Testis (tissue), 3 donors: ENCODE measurements around the gene STAT3. TPM values are rescaled to one million over a fixed set of nuclear protein-coding genes. Genes with fewer than 3 reads are reported as not detected.

ENCODE experiments used
- DNase-seq: peaks from one replicate; pipeline ENCODE4 v3.0.0-alpha.2; 2019
- H3K27ac ChIP-seq, 2 donors: fragments of 200-600 bp; sonication (generic); one replicate each; pipeline ENCODE4 v1.5.1; 2019
- H3K27me3 ChIP-seq: fragments of 200-600 bp; sonication (generic); one replicate; pipeline ENCODE4 v1.5.1; 2019
- H3K36me3 ChIP-seq: fragments of 200-600 bp; sonication (generic); one replicate; pipeline ENCODE4 v1.5.1; 2017; ENCODE audit warnings: low read depth; ENCODE audit errors: missing control alignments
- H3K4me1 ChIP-seq: fragments of 200-600 bp; sonication (generic); one replicate; pipeline ENCODE4 v1.5.1; 2019
- H3K4me3 ChIP-seq, 2 donors: fragments of 200-600 bp; sonication (generic); one replicate each; pipeline ENCODE4 v1.5.1; 2017 to 2019
- H3K9me3 ChIP-seq: fragments of 200-600 bp; sonication (generic); one replicate; pipeline ENCODE4 v1.5.1; 2017
- POLR2A ChIP-seq: fragments of 450-650 bp; IDR thresholded peaks from one replicate; pipeline ENCODE4 v1.6.1; 2017; ENCODE audit warnings: antibody characterized with exemption, mild to moderate bottlenecking, moderate library complexity
- WGBS, 2 donors: methylation state at CpG; one replicate each; pipeline ENCODE4 v1.1.5; 2018; 5-methylcytosine and 5-hydroxymethylcytosine counted together
- intact Hi-C: fragments of 100-400 bp; cut with DNase I; formaldehyde crosslinking; loops from one replicate; pipeline ENCODE4 v1.15.1; 2023; ENCODE audit warnings: low total_unique reads
- polyA plus RNA-seq: library from polyadenylated mRNA; stranded (reverse); fragments of 350-450 nt; fragmentation: Illumina TruSeq; extraction: RNeasy Lipid Tissue Mini Kit (QIAGEN cat#74804); gene quantifications from one replicate; pipeline ENCODE4 v1.2.3, GENCODE V29; 2014; ENCODE audit warnings: low read depth, low replicate concordance; ENCODE audit not compliant: insufficient read depth
- total RNA-seq, 2 donors: library from RNA; depleted of rRNA; stranded (reverse); fragments of >200 nt; gene quantifications; one replicate each; pipeline ENCODE4 v1.2.3, GENCODE V29; 2016
- TF ChIP-seq, protein P1 (sequence below), 3 experiments: fragments of 450-650 bp in 2 of 3; fragments of 200-600 bp in 1 of 3; sonication (generic) in 1 of 3; IDR thresholded peaks; one replicate each; pipeline ENCODE4 v1.5.1; 2016 to 2019; ENCODE audit warnings: antibody characterized with exemption in 3 of 3, mild to moderate bottlenecking in 2 of 3, moderate library complexity in 1 of 3

STAT3 gene
- total and polyA plus RNA-seq, 3 donors from 2014 or later: 69.5 to 117 (median 107) TPM

DNA sequence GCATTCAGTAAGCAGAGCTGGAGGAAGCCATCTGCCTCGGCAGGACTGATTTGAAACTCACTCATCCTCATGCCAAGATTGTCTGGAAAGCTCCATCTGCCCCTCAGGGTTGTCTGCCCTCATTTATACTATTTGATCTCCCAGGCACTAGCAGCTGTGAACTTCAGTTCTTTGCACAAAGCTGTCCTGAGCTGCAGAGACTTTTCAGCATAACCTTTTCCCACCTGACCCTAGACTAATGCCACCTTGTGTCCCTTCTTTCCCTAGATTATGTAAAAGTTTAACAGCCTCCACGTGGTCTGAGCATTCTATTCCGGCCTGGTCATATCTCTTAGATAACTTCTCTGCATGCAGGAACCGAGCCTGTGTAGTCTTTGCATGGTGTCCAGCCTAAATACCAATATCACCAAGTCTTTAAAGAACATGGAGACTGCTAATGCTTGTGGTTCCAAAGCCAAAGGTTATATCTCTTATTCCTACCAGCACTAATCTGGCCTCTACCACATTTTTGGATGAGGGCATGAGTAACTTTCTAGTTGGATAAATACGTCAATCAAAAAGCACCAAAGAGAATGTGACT, 70.9 kb downstream of the STAT3 start:
- no peak for TF ChIP-seq POLR2A
- TF ChIP-seq, protein P1, sequence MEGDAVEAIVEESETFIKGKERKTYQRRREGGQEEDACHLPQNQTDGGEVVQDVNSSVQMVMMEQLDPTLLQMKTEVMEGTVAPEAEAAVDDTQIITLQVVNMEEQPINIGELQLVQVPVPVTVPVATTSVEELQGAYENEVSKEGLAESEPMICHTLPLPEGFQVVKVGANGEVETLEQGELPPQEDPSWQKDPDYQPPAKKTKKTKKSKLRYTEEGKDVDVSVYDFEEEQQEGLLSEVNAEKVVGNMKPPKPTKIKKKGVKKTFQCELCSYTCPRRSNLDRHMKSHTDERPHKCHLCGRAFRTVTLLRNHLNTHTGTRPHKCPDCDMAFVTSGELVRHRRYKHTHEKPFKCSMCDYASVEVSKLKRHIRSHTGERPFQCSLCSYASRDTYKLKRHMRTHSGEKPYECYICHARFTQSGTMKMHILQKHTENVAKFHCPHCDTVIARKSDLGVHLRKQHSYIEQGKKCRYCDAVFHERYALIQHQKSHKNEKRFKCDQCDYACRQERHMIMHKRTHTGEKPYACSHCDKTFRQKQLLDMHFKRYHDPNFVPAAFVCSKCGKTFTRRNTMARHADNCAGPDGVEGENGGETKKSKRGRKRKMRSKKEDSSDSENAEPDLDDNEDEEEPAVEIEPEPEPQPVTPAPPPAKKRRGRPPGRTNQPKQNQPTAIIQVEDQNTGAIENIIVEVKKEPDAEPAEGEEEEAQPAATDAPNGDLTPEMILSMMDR (IDR thresholded peaks at IDR 0.05): no peak
- H3K36me3 ChIP-seq: no peaks in the 10 kb centered on the region
- 55 to 63% methylated on average over 5 of the region's 5 CpGs for WGBS, 2 donors
- no peaks in the 10 kb centered on the region for H3K9me3 ChIP-seq
- intact Hi-C loops: no loop called here
- H3K27ac ChIP-seq: no peak overlapping the region
- H3K4me3 ChIP-seq: no peak overlapping the region
- no peaks in the 10 kb centered on the region for H3K27me3 ChIP-seq
- no peak for DNase-seq
- H3K4me1 ChIP-seq: peaks cover 6% of the 10 kb centered on the region

DNA sequence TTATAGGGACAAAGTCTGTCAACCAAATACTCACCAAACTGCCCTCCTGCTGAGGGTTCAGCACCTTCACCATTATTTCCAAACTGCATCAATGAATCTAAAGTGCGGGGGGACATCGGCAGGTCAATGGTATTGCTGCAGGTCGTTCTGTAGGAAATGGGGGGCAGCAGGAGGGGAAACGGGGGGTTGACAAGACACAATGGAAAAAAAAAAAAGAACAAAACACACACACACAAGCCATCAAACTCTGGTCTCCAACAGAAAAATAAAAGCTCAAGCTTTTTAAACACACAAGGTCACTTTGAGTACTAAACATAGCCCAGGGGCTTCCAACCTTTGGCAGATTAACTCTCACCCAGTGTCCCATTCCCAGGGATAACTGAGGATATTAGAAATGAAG, 71.5 kb downstream of the STAT3 start:
- WGBS, 2 donors: 65 to 84% methylated on average over 4 of the region's 4 CpGs
- Histone ChIP-seq H3K9me3 (no peaks in the 10 kb centered on the region), H3K4me1 (peaks cover 12% of the 10 kb centered on the region), H3K4me3 (no peak overlapping the region), H3K36me3 (no peaks in the 10 kb centered on the region), H3K27ac (no peak overlapping the region), H3K27me3 (no peaks in the 10 kb centered on the region)
- intact Hi-C loops: no loop called here
- no peak for TF ChIP-seq POLR2A
- TF ChIP-seq, protein P1 (IDR thresholded peaks at IDR 0.05): no peak
- DNase-seq: no peak

- WGBS, 2 donors: 78 to 82% methylated on average over 10 of the region's 10 CpGs
- no peaks in the 10 kb centered on the region for H3K9me3 ChIP-seq
- no peaks in the 10 kb centered on the region for H3K36me3 ChIP-seq
- intact Hi-C loops: no loop called here
- H3K4me3 ChIP-seq: no peak overlapping the region
- H3K4me1 ChIP-seq: peaks cover 23% of the 10 kb centered on the region
- TF ChIP-seq, protein P1 (IDR thresholded peaks at IDR 0.05): no peak
- no peak for TF ChIP-seq POLR2A
- no peak for DNase-seq
- H3K27ac ChIP-seq: no peak overlapping the region
- no peaks in the 10 kb centered on the region for H3K27me3 ChIP-seq
Measured at GRCh38 chr17:42315402-42316156, 72.7 kb downstream of the STAT3 start.

DNA sequence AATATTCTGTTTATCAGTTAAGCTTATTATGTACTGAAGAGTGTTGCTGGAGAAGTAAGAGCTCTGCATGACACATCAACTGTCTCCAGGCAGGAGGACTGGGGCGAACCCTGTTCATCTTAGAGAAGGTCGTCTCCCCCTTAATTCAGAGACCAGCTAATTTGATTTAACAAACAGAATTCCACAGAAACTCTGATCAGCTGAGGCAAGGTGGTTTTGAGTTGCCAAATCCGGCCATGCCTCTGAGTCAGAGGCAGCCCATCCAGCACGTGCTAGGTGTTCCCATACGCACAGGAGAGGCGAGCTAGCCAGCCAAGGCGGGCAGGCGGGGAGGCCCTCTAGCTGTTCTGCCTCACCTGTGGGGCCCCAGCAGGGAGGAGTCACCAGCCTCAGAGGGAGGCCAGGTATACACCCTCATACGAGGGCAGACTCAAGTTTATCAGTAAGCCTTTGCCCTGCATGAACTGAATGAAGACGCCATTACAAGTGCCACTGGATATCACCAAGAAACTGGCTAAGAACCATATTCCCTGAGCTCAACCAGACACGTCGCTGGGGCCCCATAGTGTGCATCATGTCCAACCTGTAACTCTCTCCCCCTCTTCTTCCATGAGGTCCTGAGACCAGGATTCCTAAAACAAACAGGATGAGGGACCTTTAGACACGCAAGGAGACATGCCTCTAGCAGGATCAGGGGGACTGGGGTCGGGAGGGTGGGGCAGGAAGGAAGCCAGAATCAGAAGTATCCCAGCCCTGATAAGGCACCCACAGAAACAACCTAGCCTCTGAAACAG, 74.3 kb downstream of the STAT3 start:
- H3K9me3 ChIP-seq: no peaks in the 10 kb centered on the region
- DNase-seq: no peak
- TF ChIP-seq, protein P1 (IDR thresholded peaks at IDR 0.05): no peak
- TF ChIP-seq POLR2A: no peak
- H3K27ac ChIP-seq: no peak overlapping the region
- no peaks in the 10 kb centered on the region for H3K36me3 ChIP-seq
- no peaks in the 10 kb centered on the region for H3K27me3 ChIP-seq
- H3K4me1 ChIP-seq: peaks cover 34% of the 10 kb centered on the region
- intact Hi-C loops: no loop called here
- H3K4me3 ChIP-seq: no peak overlapping the region
- 77 to 86% methylated on average over 14 of the region's 14 CpGs for WGBS, 2 donors
